Kidney epithelial cell (primary cell): ENCODE data around the gene PSORS1C2. TPM values are rescaled to one million over a fixed set of nuclear protein-coding genes. Genes with fewer than 3 reads are reported as not detected.

Experiments
- DNase-seq: peaks from one replicate; pipeline ENCODE4 v3.0.0-alpha.2; 2010; ENCODE audit warnings: low read depth
- H3K27me3 ChIP-seq: 2 replicates; pipeline ENCODE4 v1.6.0; 2011; ENCODE audit warnings: low read length; ENCODE audit not compliant: control insufficient read depth, insufficient read depth
- H3K36me3 ChIP-seq: 2 replicates; pipeline ENCODE4 v1.5.1; 2011; ENCODE audit warnings: low read length; ENCODE audit not compliant: control insufficient read depth, insufficient read depth
- H3K4me3 ChIP-seq: 2 replicates; pipeline ENCODE4 v1.5.1; 2011; ENCODE audit warnings: low read depth, mild to moderate bottlenecking, control low read depth, low read length
- total RNA-seq: library from RNA; depleted of rRNA; stranded (reverse); fragments of >200 nt; gene quantifications from 2 replicates; pipeline ENCODE4 v1.2.3, GENCODE V29; 2015
- TF ChIP-seq, protein P1 (sequence below): IDR thresholded peaks from 2 replicates; pipeline ENCODE4 v1.5.1; 2011; ENCODE audit warnings: mild to moderate bottlenecking, moderate library complexity, low read length, control low read depth, inconsistent platforms; ENCODE audit not compliant: insufficient read depth, poor library complexity, severe bottlenecking

Gene PSORS1C2
- total RNA-seq, 1 donor from 2014 or later = not detected

- Histone ChIP-seq H3K4me3 (no peak overlapping the region), H3K36me3 (no peaks in the 10 kb centered on the region), H3K27me3 (no peaks in the 10 kb centered on the region)
- TF ChIP-seq, protein P1, sequence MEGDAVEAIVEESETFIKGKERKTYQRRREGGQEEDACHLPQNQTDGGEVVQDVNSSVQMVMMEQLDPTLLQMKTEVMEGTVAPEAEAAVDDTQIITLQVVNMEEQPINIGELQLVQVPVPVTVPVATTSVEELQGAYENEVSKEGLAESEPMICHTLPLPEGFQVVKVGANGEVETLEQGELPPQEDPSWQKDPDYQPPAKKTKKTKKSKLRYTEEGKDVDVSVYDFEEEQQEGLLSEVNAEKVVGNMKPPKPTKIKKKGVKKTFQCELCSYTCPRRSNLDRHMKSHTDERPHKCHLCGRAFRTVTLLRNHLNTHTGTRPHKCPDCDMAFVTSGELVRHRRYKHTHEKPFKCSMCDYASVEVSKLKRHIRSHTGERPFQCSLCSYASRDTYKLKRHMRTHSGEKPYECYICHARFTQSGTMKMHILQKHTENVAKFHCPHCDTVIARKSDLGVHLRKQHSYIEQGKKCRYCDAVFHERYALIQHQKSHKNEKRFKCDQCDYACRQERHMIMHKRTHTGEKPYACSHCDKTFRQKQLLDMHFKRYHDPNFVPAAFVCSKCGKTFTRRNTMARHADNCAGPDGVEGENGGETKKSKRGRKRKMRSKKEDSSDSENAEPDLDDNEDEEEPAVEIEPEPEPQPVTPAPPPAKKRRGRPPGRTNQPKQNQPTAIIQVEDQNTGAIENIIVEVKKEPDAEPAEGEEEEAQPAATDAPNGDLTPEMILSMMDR = no peak
- DNase-seq = no peak
These were observed 35.7 kb downstream of the PSORS1C2 start for GRCh38 chr6:31103136-31103535.

- no peak overlapping the region for H3K4me3 ChIP-seq
- TF ChIP-seq, protein P1 = no peak
- no peaks in the 10 kb centered on the region for H3K36me3 ChIP-seq
- DNase-seq = no peak
- H3K27me3 ChIP-seq = no peaks in the 10 kb centered on the region
These were observed 40.4 kb downstream of the PSORS1C2 start for GRCh38 chr6:31098449-31098938.

DNA sequence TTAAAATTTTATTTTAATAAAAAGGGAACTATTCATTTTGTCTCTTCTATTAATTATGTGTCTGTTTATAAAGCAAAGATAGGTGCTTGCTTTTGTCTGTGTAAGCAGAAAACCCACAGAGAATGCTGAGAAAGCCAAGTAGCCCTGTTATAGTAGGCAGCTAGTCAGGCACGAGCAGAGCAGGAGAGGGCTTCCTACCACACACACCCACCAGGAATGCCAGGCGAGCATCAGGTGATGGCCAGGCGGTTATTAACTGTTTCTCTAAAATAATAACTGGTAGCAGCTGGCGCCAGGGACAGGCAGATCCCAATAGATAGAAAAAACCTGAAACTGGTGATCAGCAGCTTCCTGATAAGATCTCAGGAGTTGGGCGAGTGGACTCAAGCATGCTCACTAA, 42.2 kb downstream of the PSORS1C2 start:
- Histone ChIP-seq H3K27me3 (no peaks in the 10 kb centered on the region), H3K4me3 (no peak overlapping the region), H3K36me3 (no peaks in the 10 kb centered on the region)
- TF ChIP-seq, protein P1 = no peak
- no peak for DNase-seq

GRCh38 chr6:31096215-31096614, 42.7 kb downstream of the PSORS1C2 start:
- no peak for DNase-seq
- no peaks in the 10 kb centered on the region for H3K36me3 ChIP-seq
- no peaks in the 10 kb centered on the region for H3K27me3 ChIP-seq
- TF ChIP-seq, protein P1 = no peak
- no peak overlapping the region for H3K4me3 ChIP-seq

DNA sequence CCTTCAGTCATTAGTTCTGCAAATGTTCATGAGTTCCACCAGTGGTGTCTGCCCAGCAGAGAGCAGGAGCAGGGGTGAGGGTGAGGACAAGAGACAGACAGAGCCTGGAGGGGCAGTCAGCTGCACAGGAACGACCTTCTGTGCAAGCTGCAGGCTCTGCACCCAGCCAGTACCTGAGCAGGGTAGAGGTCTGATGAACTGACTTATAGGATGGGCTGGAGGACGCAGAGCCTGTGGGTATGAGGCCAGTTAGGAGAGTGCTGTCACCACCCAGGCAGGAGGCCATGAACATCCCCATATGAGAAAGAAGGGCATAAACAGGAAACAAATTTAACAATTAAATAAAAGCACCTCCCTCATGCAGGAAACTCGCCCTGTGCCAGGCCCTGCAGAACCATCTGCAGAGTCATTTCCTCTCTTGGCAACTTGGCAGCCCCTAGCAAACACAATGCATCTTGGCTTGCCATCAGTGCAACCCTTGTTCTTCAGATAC, 44.4 kb downstream of the PSORS1C2 start:
- no peak for DNase-seq
- no peaks in the 10 kb centered on the region for H3K27me3 ChIP-seq
- H3K4me3 ChIP-seq = no peak overlapping the region
- H3K36me3 ChIP-seq = no peaks in the 10 kb centered on the region
- TF ChIP-seq, protein P1 = no peak
